ENCODE measurements around the gene GRK4.

Gene GRK4

GRCh38 chr4:2996415-2996814 lies 33.0 kb downstream of the GRK4 start:
- no peaks in the 10 kb centered on the region for H3K36me3 Mint-ChIP-seq (ENCODE audit: low read depth)
- H3K4me3 Mint-ChIP-seq = no peak overlapping the region
- H3K27ac Mint-ChIP-seq = no peak overlapping the region
- no peaks in the 10 kb centered on the region for H3K27me3 Mint-ChIP-seq (ENCODE audit: low read depth)
- TF ChIP-seq CTCF (IDR thresholded peaks at IDR 0.05; ENCODE audit: unreplicated experiment in 3 of 3) = no peak
- H3K9me3 Mint-ChIP-seq = no peaks in the 10 kb centered on the region
- no peaks in the 10 kb centered on the region for H3K4me1 Mint-ChIP-seq

- Mint-ChIP-seq H3K27ac (no peak overlapping the region), H3K4me1 (no peaks in the 10 kb centered on the region), H3K9me3 (no peaks in the 10 kb centered on the region), H3K36me3 (ENCODE audit: low read depth) (no peaks in the 10 kb centered on the region), H3K27me3 (ENCODE audit: low read depth) (no peaks in the 10 kb centered on the region), H3K4me3 (no peak overlapping the region)
- no peak for TF ChIP-seq CTCF (IDR thresholded peaks at IDR 0.05; ENCODE audit: unreplicated experiment in 3 of 3)
Measured at GRCh38 chr4:3007724-3008123, 44.4 kb downstream of the GRK4 start.

- no peak overlapping the region for H3K4me3 Mint-ChIP-seq
- H3K4me1 Mint-ChIP-seq = no peaks in the 10 kb centered on the region
- no peaks in the 10 kb centered on the region for H3K9me3 Mint-ChIP-seq
- H3K27ac Mint-ChIP-seq = no peak overlapping the region
- no peak for TF ChIP-seq CTCF (IDR thresholded peaks at IDR 0.05; ENCODE audit: unreplicated experiment in 3 of 3)
- no peaks in the 10 kb centered on the region for H3K27me3 Mint-ChIP-seq (ENCODE audit: low read depth)
- no peaks in the 10 kb centered on the region for H3K36me3 Mint-ChIP-seq (ENCODE audit: low read depth)
Measured at GRCh38 chr4:3009422-3009821, 46.1 kb downstream of the GRK4 start.

- Mint-ChIP-seq H3K4me3 (no peak overlapping the region), H3K4me1 (no peaks in the 10 kb centered on the region), H3K36me3 (ENCODE audit: low read depth) (peaks cover 3% of the 10 kb centered on the region), H3K27ac (no peak overlapping the region), H3K9me3 (no peaks in the 10 kb centered on the region), H3K27me3 (ENCODE audit: low read depth) (no peaks in the 10 kb centered on the region)
- TF ChIP-seq CTCF (IDR thresholded peaks at IDR 0.05; ENCODE audit: unreplicated experiment in 3 of 3) = no peak
Measured at GRCh38 chr4:3010577-3010976, 47.2 kb downstream of the GRK4 start.

GRCh38 chr4:3010998-3011397 lies 47.6 kb downstream of the GRK4 start:
- no peaks in the 10 kb centered on the region for H3K9me3 Mint-ChIP-seq

More at GRCh38 chr4:3010998-3011397, 47.6 kb downstream of the GRK4 start:
- Mint-ChIP-seq H3K36me3 (ENCODE audit: low read depth) (peaks cover 3% of the 10 kb centered on the region), H3K4me3 (no peak overlapping the region), H3K27me3 (ENCODE audit: low read depth) (no peaks in the 10 kb centered on the region), H3K27ac (no peak overlapping the region), H3K4me1 (no peaks in the 10 kb centered on the region)
- TF ChIP-seq CTCF (IDR thresholded peaks at IDR 0.05; ENCODE audit: unreplicated experiment in 3 of 3) = no peak
